Mesenchymal stem cell (in vitro differentiated cells and primary cell): ENCODE data around the gene NCR2.
"Not testable (repeated sequence)": the region's sequence is repeated elsewhere in the genome, so short reads cannot be mapped to it uniquely, and the experiment has no call there.

Experiments
- DNase-seq: peaks from one replicate; pipeline ENCODE4 v3.0.0-alpha.2; 2013
- H2AFZ ChIP-seq: one replicate; pipeline ENCODE4 v1.6.1; 2013; ENCODE audit warnings: low read depth, mild to moderate bottlenecking, control low read depth, inconsistent platforms, low read length, moderate library complexity
- H2AK5ac ChIP-seq: 2 replicates; pipeline ENCODE4 v1.6.1; 2013; ENCODE audit warnings: low read length, moderate library complexity, mild to moderate bottlenecking, inconsistent platforms; ENCODE audit not compliant: severe bottlenecking
- H2BK120ac ChIP-seq: one replicate; pipeline ENCODE4 v1.6.1; 2013; ENCODE audit warnings: low read depth, mild to moderate bottlenecking, inconsistent platforms, low read length, moderate library complexity
- H2BK12ac ChIP-seq, 2 experiments: one replicate each; pipeline ENCODE4 v1.6.1; 2013; ENCODE audit warnings: inconsistent platforms in 2 of 2, low read length in 2 of 2, mild to moderate bottlenecking in 2 of 2, moderate library complexity in 2 of 2, control low read depth in 1 of 2
- H2BK15ac ChIP-seq: one replicate; pipeline ENCODE4 v1.6.1; 2013; ENCODE audit warnings: mild to moderate bottlenecking, low read depth, inconsistent platforms; ENCODE audit not compliant: poor library complexity, severe bottlenecking
- H2BK5ac ChIP-seq: 2 replicates; pipeline ENCODE4 v1.6.1; 2013; ENCODE audit warnings: low read depth, mild to moderate bottlenecking, low read length, control low read depth, inconsistent platforms; ENCODE audit not compliant: poor library complexity, severe bottlenecking
- H3K14ac ChIP-seq, 2 experiments: one replicate each; pipeline ENCODE4 v1.6.1; 2013; ENCODE audit warnings: inconsistent platforms in 2 of 2, low read length in 2 of 2, control low read depth in 1 of 2, mild to moderate bottlenecking in 1 of 2, moderate library complexity in 1 of 2
- H3K18ac ChIP-seq, 2 experiments: one replicate each; pipeline ENCODE4 v1.6.1; 2013; ENCODE audit warnings: inconsistent platforms in 2 of 2, low read length in 2 of 2, control low read depth in 1 of 2, low read depth in 1 of 2, mild to moderate bottlenecking in 1 of 2
- H3K23ac ChIP-seq, 2 experiments: one replicate each; pipeline ENCODE4 v1.6.1; 2013; ENCODE audit warnings: inconsistent platforms in 2 of 2, low read length in 2 of 2, mild to moderate bottlenecking in 2 of 2, moderate library complexity in 2 of 2, control low read depth in 1 of 2
- H3K27ac ChIP-seq: 2 replicates; pipeline ENCODE4 v1.5.1; 2013; ENCODE audit warnings: mild to moderate bottlenecking, moderate library complexity, low read length, control low read depth, inconsistent platforms; ENCODE audit not compliant: poor library complexity, severe bottlenecking
- H3K27me3 ChIP-seq, 2 experiments: 2 replicates each; pipeline versions ENCODE4 v1.6.1 to v1.7.0; 2013; ENCODE audit warnings: low read length in 2 of 2, mild to moderate bottlenecking in 2 of 2, moderate library complexity in 2 of 2, control low read depth in 1 of 2, inconsistent platforms in 1 of 2; ENCODE audit not compliant: control insufficient read depth in 1 of 2, insufficient read depth in 1 of 2
- H3K36me3 ChIP-seq, 2 experiments: 2 replicates each; pipeline versions ENCODE4 v1.6.1 to v1.7.0; 2013; ENCODE audit warnings: low read length in 2 of 2, control low read depth in 1 of 2, inconsistent platforms in 1 of 2, low read depth in 1 of 2, mild to moderate bottlenecking in 1 of 2; ENCODE audit not compliant: insufficient read depth in 2 of 2, control insufficient read depth in 1 of 2
- H3K4ac ChIP-seq, 2 experiments: one replicate each; pipeline ENCODE4 v1.6.1; 2013; ENCODE audit warnings: inconsistent platforms in 2 of 2, low read length in 2 of 2, mild to moderate bottlenecking in 2 of 2, moderate library complexity in 2 of 2, control low read depth in 1 of 2, low read depth in 1 of 2
- H3K4me1 ChIP-seq: 2 replicates; pipeline ENCODE4 v1.6.1; 2013; ENCODE audit warnings: low read depth, low read length, control low read depth; ENCODE audit not compliant: control insufficient read depth, insufficient read depth
- H3K4me2 ChIP-seq: 2 replicates; pipeline ENCODE4 v1.6.1; 2013; ENCODE audit warnings: low read length, mild to moderate bottlenecking, inconsistent platforms; ENCODE audit not compliant: poor library complexity, severe bottlenecking
- H3K4me3 ChIP-seq, 2 experiments: 2 replicates each; pipeline versions ENCODE4 v1.5.1 to v1.7.0; 2013; ENCODE audit warnings: low read length in 2 of 2, mild to moderate bottlenecking in 2 of 2, control low read depth in 1 of 2, low read depth in 1 of 2; ENCODE audit not compliant: insufficient read depth in 1 of 2
- H3K79me1 ChIP-seq: replicated peaks from 2 replicates; pipeline ENCODE4 v1.6.1; 2013; ENCODE audit warnings: mild to moderate bottlenecking, control low read depth, low read length, inconsistent platforms; ENCODE audit not compliant: poor library complexity, severe bottlenecking
- H3K9ac ChIP-seq: 2 replicates; pipeline ENCODE4 v1.7.0; 2013; ENCODE audit warnings: mild to moderate bottlenecking, low read length, moderate library complexity
- H3K9me3 ChIP-seq: 2 replicates; pipeline ENCODE4 v1.7.0; 2013; ENCODE audit warnings: mild to moderate bottlenecking, low read length; ENCODE audit not compliant: control insufficient read depth
- H4K8ac ChIP-seq: one replicate; pipeline ENCODE4 v1.6.1; 2013; ENCODE audit warnings: inconsistent platforms, mild to moderate bottlenecking, low read length, moderate library complexity
- H4K91ac ChIP-seq: one replicate; pipeline ENCODE4 v1.6.1; 2013; ENCODE audit warnings: mild to moderate bottlenecking, low read length, inconsistent platforms
- WGBS: methylation state at CpG from one replicate; pipeline ENCODE4 v1.1.7; 2013; ENCODE audit warnings: mixed read lengths; 5-methylcytosine and 5-hydroxymethylcytosine counted together

Gene NCR2

GRCh38 chr6:41297248-41297647 lies 38.2 kb upstream of the NCR2 start:
- not testable (repeated sequence) for H2AFZ ChIP-seq, H2BK12ac ChIP-seq, H3K36me3 ChIP-seq, H3K4me2 ChIP-seq, H3K79me1 ChIP-seq, H3K4me1 ChIP-seq, H3K23ac ChIP-seq, H3K9me3 ChIP-seq, H3K14ac ChIP-seq, H2BK5ac ChIP-seq, H3K4me3 ChIP-seq, H2BK120ac ChIP-seq, H4K8ac ChIP-seq, H4K91ac ChIP-seq, DNase-seq, H3K18ac ChIP-seq, H2BK15ac ChIP-seq, H3K4ac ChIP-seq, H3K27ac ChIP-seq, H3K9ac ChIP-seq, H2AK5ac ChIP-seq
- peaks cover 11 to 19% of the 10 kb centered on the region in 2 experiments for H3K27me3 ChIP-seq
- WGBS = 74% methylated on average over 5 of the region's 5 CpGs

- 75% methylated on average over 2 of the region's 3 CpGs for WGBS
- no peak for DNase-seq
- Histone ChIP-seq H3K4me2 (no peak overlapping the region), H3K4me1 (no peaks in the 10 kb centered on the region), H2BK5ac (no peak overlapping the region), H2BK120ac (no peak overlapping the region), H3K23ac (no peak overlapping the region), H3K36me3 (no peaks in the 10 kb centered on the region), H4K8ac (no peak overlapping the region), H2BK15ac (no peak overlapping the region), H2AK5ac (no peak overlapping the region), H3K9ac (no peak overlapping the region), H3K14ac (no peak overlapping the region), H2BK12ac (no peak overlapping the region), H3K27ac (no peak overlapping the region), H2AFZ (no peak overlapping the region), H3K27me3 (peaks cover 7 to 19% of the 10 kb centered on the region in 2 experiments), H3K79me1 (no peaks in the 10 kb centered on the region), H3K18ac (no peak overlapping the region), H3K4me3 (no peak overlapping the region), H3K9me3 (peaks cover 6% of the 10 kb centered on the region), H3K4ac (no peak overlapping the region), H4K91ac (no peak overlapping the region)
Measured at GRCh38 chr6:41298785-41299502, 36.5 kb upstream of the NCR2 start.

- H3K4me3 ChIP-seq = no peak overlapping the region
- H3K79me1 ChIP-seq = no peaks in the 10 kb centered on the region
- H3K18ac ChIP-seq = no peak overlapping the region
- H3K36me3 ChIP-seq = no peaks in the 10 kb centered on the region
- H2BK5ac ChIP-seq = no peak overlapping the region
- peaks cover 6% of the 10 kb centered on the region for H3K9me3 ChIP-seq
- H3K27me3 ChIP-seq = peaks cover 11 to 16% of the 10 kb centered on the region in 2 experiments
- H3K27ac ChIP-seq = no peak overlapping the region
- H3K4me2 ChIP-seq = no peak overlapping the region
- H2AK5ac ChIP-seq = no peak overlapping the region
- H2BK120ac ChIP-seq = no peak overlapping the region
- H3K4me1 ChIP-seq = no peaks in the 10 kb centered on the region
- no peak for DNase-seq
- H3K4ac ChIP-seq = no peak overlapping the region
- no peak overlapping the region for H3K23ac ChIP-seq
- H3K14ac ChIP-seq = no peak overlapping the region
- no peak overlapping the region for H2BK15ac ChIP-seq
- no peak overlapping the region for H3K9ac ChIP-seq
- no peak overlapping the region for H4K91ac ChIP-seq
- no peak overlapping the region for H2BK12ac ChIP-seq
- WGBS = 89% methylated on average over 5 of the region's 5 CpGs
- no peak overlapping the region for H4K8ac ChIP-seq
- no peak overlapping the region for H2AFZ ChIP-seq
Measured at GRCh38 chr6:41302638-41303037, 32.8 kb upstream of the NCR2 start.

GRCh38 chr6:41306187-41306854 lies 29.1 kb upstream of the NCR2 start:
- no peak overlapping the region for H3K23ac ChIP-seq
- no peak overlapping the region for H3K4me3 ChIP-seq
- H3K4ac ChIP-seq = no peak overlapping the region
- H3K27me3 ChIP-seq = peaks cover 36 to 42% of the 10 kb centered on the region in 2 experiments
- H3K4me2 ChIP-seq = no peak overlapping the region
- DNase-seq = peak; percentile 53
- H3K79me1 ChIP-seq = no peaks in the 10 kb centered on the region
- no peak overlapping the region for H2BK5ac ChIP-seq
- no peaks in the 10 kb centered on the region for H3K36me3 ChIP-seq
- no peak overlapping the region for H3K9ac ChIP-seq
- H2AK5ac ChIP-seq = no peak overlapping the region
- WGBS = 48% methylated on average over 11 of the region's 13 CpGs
- no peak overlapping the region for H4K8ac ChIP-seq
- no peak overlapping the region for H4K91ac ChIP-seq
- no peak overlapping the region for H2AFZ ChIP-seq
- H2BK120ac ChIP-seq = no peak overlapping the region
- no peak overlapping the region for H2BK12ac ChIP-seq
- no peak overlapping the region for H3K14ac ChIP-seq
- no peak overlapping the region for H3K18ac ChIP-seq
- no peak overlapping the region for H2BK15ac ChIP-seq
- no peaks in the 10 kb centered on the region for H3K4me1 ChIP-seq
- no peak overlapping the region for H3K27ac ChIP-seq
- no peaks in the 10 kb centered on the region for H3K9me3 ChIP-seq
